K562 (cell line): ENCODE data around the gene GLI1.

Experiments used
- CREM ChIP-seq: IDR thresholded peaks from 2 replicates; pipeline ENCODE4 v1.6.1; 2014; ENCODE audit warnings: antibody characterized with exemption, low read depth
- CTCF ChIP-seq, 3 experiments: IDR thresholded peaks in 2 of 3; conservative IDR thresholded peaks in 1 of 3; 2 replicates each; pipeline ENCODE4 v1.5.1; 2011 to 2012; ENCODE audit warnings: low read length in 3 of 3, mild to moderate bottlenecking in 3 of 3, control low read depth in 2 of 3, improper control_type of control experiment in 1 of 3, inconsistent platforms in 1 of 3, low read depth in 1 of 3, mixed read lengths in 1 of 3, moderate library complexity in 1 of 3; ENCODE audit not compliant: insufficient read depth in 2 of 3
- KAT8 ChIP-seq: fragments of 450-650 bp; IDR thresholded peaks from 2 replicates; pipeline ENCODE4 v1.6.1; 2016; ENCODE audit warnings: low read depth, mild to moderate bottlenecking
- NFIC ChIP-seq: fragments of 450-650 bp; IDR thresholded peaks from 2 replicates; pipeline ENCODE4 v1.6.1; 2017; ENCODE audit warnings: mild to moderate bottlenecking, inconsistent platforms
- REST ChIP-seq, 2 experiments: fragments of 450-650 bp; formaldehyde crosslinking in 1 of 2; IDR thresholded peaks; 2 replicates each; pipeline versions ENCODE4 v1.4.0 to v1.6.1; 2014 to 2020; ENCODE audit warnings: mild to moderate bottlenecking in 2 of 2, borderline replicate concordance in 1 of 2, low read depth in 1 of 2
- RFX1 ChIP-seq: fragments of 450-650 bp; IDR thresholded peaks from 2 replicates; pipeline ENCODE4 v1.6.1; 2016; ENCODE audit warnings: mild to moderate bottlenecking, moderate library complexity
- ZBTB40 ChIP-seq, 2 experiments: fragments of 450-650 bp in 1 of 2; sonication (generic) in 1 of 2; formaldehyde crosslinking in 1 of 2; IDR thresholded peaks; 2 replicates each; pipeline versions ENCODE4 v1.7.1 to v1.9.0; 2016 to 2022; ENCODE audit warnings: inconsistent platforms in 1 of 2, mild to moderate bottlenecking in 1 of 2, missing genetic modification reagents in 1 of 2
- ZNF830 ChIP-seq: fragments of 250-450 bp; sonication (Bioruptor Pico); IDR thresholded peaks from 2 replicates; pipeline ENCODE4 v1.5.0; 2021; ENCODE audit warnings: mild to moderate bottlenecking

DNA sequence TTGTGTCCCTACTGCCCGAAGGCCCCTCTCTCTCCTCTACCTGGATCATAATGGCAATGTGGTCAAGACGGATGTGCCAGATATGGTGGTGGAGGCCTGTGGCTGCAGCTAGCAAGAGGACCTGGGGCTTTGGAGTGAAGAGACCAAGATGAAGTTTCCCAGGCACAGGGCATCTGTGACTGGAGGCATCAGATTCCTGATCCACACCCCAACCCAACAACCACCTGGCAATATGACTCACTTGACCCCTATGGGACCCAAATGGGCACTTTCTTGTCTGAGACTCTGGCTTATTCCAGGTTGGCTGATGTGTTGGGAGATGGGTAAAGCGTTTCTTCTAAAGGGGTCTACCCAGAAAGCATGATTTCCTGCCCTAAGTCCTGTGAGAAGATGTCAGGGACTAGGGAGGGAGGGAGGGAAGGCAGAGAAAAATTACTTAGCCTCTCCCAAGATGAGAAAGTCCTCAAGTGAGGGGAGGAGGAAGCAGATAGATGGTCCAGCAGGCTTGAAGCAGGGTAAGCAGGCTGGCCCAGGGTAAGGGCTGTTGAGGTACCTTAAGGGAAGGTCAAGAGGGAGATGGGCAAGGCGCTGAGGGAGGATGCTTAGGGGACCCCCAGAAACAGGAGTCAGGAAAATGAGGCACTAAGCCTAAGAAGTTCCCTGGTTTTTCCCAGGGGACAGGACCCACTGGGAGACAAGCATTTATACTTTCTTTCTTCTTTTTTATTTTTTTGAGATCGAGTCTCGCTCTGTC, 2.7 kb upstream of the GLI1 start:
- TF ChIP-seq CTCF (IDR thresholded peaks at IDR 0.05 in 2 of 3, conservative IDR thresholded peaks at IDR 0.05 in 1 of 3; ENCODE audit: insufficient read depth in 2 of 3, low read depth in 1 of 3, low read length in 3 of 3) (no peak), CREM (no peak), ZNF830 (CRISPR knock-in tag) (no peak), KAT8 (no peak), REST (IDR thresholded peaks at IDR 0.05; ENCODE audit: borderline replicate concordance) (no peak), REST (CRISPR knock-in tag; IDR thresholded peaks at IDR 0.05; ENCODE audit: low read depth) (no peak), NFIC (no peak), RFX1 (no peak), ZBTB40 (IDR thresholded peaks at IDR 0.05) (no peak), ZBTB40 (CRISPR knock-in tag; IDR thresholded peaks at IDR 0.05) (no peak)
